ENCODE results near the gene XYLT1. TPM values are rescaled to one million over a fixed set of nuclear protein-coding genes. Genes with fewer than 3 reads are reported as not detected.

Gene XYLT1
- total and polyA plus RNA-seq, 2 of the 8 experiments (the other 6 are each of a cell fraction or from before 2014, with no cell fraction given) = 6.6 to 25.4 TPM

- Histone ChIP-seq H3K4me1 (replicated peaks in 1 of 4; ENCODE audit: control insufficient read depth in 3 of 4, insufficient read depth in 4 of 4, low read length in 3 of 4) (peaks cover 0 to 4% (median 2%) of the 10 kb centered on the region in 4 experiments; a peak in 3 of 7 replicates), H2AFZ (ENCODE audit: low read length) (no peak overlapping the region), H3K9ac (replicated peaks in 1 of 4; ENCODE audit: extremely low read depth in 1 of 4, low read depth in 3 of 4, low read length in 3 of 4) (no peak overlapping the region), H3K4me2 (ENCODE audit: insufficient read depth in 1 of 2, low read depth in 2 of 2, low read length in 2 of 2) (no peak overlapping the region), H3K23ac (ENCODE audit: insufficient read length) (no peak overlapping the region), H3K79me1 (ENCODE audit: low read depth, low read length) (no peaks in the 10 kb centered on the region), H4K20me1 (replicated peaks in 1 of 2; ENCODE audit: control insufficient read depth in 1 of 2, insufficient read depth in 2 of 2, low read length in 2 of 2) (peaks cover 0 to 1% of the 10 kb centered on the region in 2 experiments), H3K18ac (ENCODE audit: extremely low read depth, low read length) (no peak overlapping the region), H2BK12ac (ENCODE audit: low read depth, low read length) (no peak overlapping the region), H4K91ac (replicated peaks; ENCODE audit: insufficient read length, low read length) (no peak overlapping the region), H4K8ac (ENCODE audit: extremely low read depth, insufficient read depth, low read length) (no peak overlapping the region), H2BK15ac (ENCODE audit: low read length) (no peak overlapping the region), H3K4ac (replicated peaks; ENCODE audit: insufficient read length, low read depth, low read length) (no peak overlapping the region), H2BK120ac (replicated peaks; ENCODE audit: low read depth, low read length) (no peak overlapping the region), H2BK20ac (ENCODE audit: low read length) (no peak overlapping the region), H3K23me2 (ENCODE audit: low read depth, low read length) (no peaks in the 10 kb centered on the region), H3K4me3 (ENCODE audit: extremely low read depth in 1 of 4, insufficient read depth in 2 of 4, low read depth in 3 of 4, low read length in 4 of 4) (no peak overlapping the region), H4K5ac (ENCODE audit: insufficient read length, low read depth, low read length) (no peak overlapping the region), H2BK5ac (ENCODE audit: low read depth, low read length) (no peak overlapping the region), H3K27me3 (replicated peaks in 1 of 4; ENCODE audit: control insufficient read depth in 3 of 4, extremely low read depth in 1 of 4, insufficient read depth in 3 of 4, low read length in 3 of 4) (no peaks in the 10 kb centered on the region), H3K27ac (ENCODE audit: low read depth, low read length) (no peak overlapping the region), H3K36me3 (ENCODE audit: control insufficient read depth in 2 of 4, insufficient read depth in 4 of 4, low read length in 3 of 4) (no peaks in the 10 kb centered on the region), H3K14ac (ENCODE audit: insufficient read length) (no peak overlapping the region), H2AK5ac (ENCODE audit: low read depth, low read length) (no peak overlapping the region), H3K56ac (replicated peaks; ENCODE audit: insufficient read length, low read depth, low read length) (no peak overlapping the region), H3K9me3 (ENCODE audit: insufficient read depth in 2 of 2, low read depth in 1 of 2, low read length in 1 of 2) (no peaks in the 10 kb centered on the region), H3K79me2 (ENCODE audit: control insufficient read depth in 1 of 2, insufficient read depth in 2 of 2, low read length in 2 of 2) (no peaks in the 10 kb centered on the region)
- POLR2A ChIA-PET (ENCODE audit: partially characterized antibody) = no interaction called here
- CTCF ChIA-PET (ENCODE audit: partially characterized antibody) = interaction anchor here (1.2 kb wide), 1 partner anchor 9 kb away, joined by 3 read pairs; no protein-coding TSS in a partner anchor
- FAIRE-seq (no peak), DNase-seq (ENCODE audit: low read depth in 1 of 2, low spot score in 2 of 2) (no peak)
- WGBS, 2 experiments (ENCODE audit: extremely low coverage in 1 of 2, insufficient coverage in 1 of 2, insufficient read length in 1 of 2, insufficient replicate concordance in 2 of 2, low coverage in 1 of 2, low lambda C conversion rate in 2 of 2, missing lambda C conversion rate in 1 of 2) = 98% methylated on average over 5 of the region's 5 CpGs; no CpG with 5 or more reads in 1 of the 2 experiments
- TF ChIP-seq MAFK (IDR thresholded peaks at IDR 0.05; ENCODE audit: low read depth, low read length) (no peak), ATF3 (IDR thresholded peaks at IDR 0.05; ENCODE audit: insufficient read depth, low read depth, low read length) (no peak), YY1 (IDR thresholded peaks at IDR 0.05; ENCODE audit: low read depth, low read length) (no peak), CHD2 (IDR thresholded peaks at IDR 0.05; ENCODE audit: low read length) (no peak), SIN3A (conservative IDR thresholded peaks at IDR 0.05 in 1 of 2, IDR thresholded peaks at IDR 0.05 in 1 of 2; ENCODE audit: low read depth in 1 of 2, low read length in 2 of 2) (no peak), SIRT6 (IDR thresholded peaks at IDR 0.05; ENCODE audit: low read length) (no peak), ZNF274 (IDR thresholded peaks at IDR 0.05; ENCODE audit: borderline replicate concordance, extremely low read depth, low read length) (no peak), KDM1A (IDR thresholded peaks at IDR 0.05; ENCODE audit: borderline replicate concordance, low read length) (no peak), GABPA (IDR thresholded peaks at IDR 0.05; ENCODE audit: borderline replicate concordance, insufficient read depth, low read length) (no peak), RAD21 (IDR thresholded peaks at IDR 0.05 in 1 of 2, conservative IDR thresholded peaks at IDR 0.05 in 1 of 2; ENCODE audit: low read depth in 2 of 2, low read length in 2 of 2) (no peak), BRCA1 (IDR thresholded peaks at IDR 0.05; ENCODE audit: low read depth, low read length) (no peak), EGR1 (IDR thresholded peaks at IDR 0.05; ENCODE audit: borderline replicate concordance, low read depth, low read length) (no peak), CBX5 (IDR thresholded peaks at IDR 0.05; ENCODE audit: low read depth, low read length) (no peak), CEBPB (IDR thresholded peaks at IDR 0.05; ENCODE audit: low read depth, low read length) (no peak), ASH2L (IDR thresholded peaks at IDR 0.05; ENCODE audit: low read length) (no peak)
Observed at GRCh38 chr16:17133851-17134250, 336.9 kb downstream of the XYLT1 start.

Data from H1 (cell line).